ENCODE measurements around the gene PLA2R1.

PLA2R1 gene

DNA sequence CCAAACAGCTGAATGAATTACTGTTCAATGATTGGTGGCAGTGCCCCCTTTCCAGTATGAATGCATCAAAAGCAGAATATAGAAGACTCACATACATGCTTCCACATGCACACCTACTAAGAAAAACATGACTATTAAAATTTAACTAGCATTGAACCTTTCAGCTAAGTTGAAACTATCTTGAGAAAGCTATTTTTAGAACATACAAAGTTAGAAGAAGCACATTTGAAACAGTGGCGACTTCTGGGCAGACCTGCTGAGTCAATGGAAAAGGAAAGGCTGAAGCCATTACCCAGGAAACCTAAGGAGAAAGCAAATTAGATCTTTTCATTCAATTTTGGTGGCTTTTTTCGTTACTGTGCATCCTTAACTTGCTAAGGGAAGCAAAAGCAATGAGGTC, 55.9 kb downstream of the PLA2R1 start:
- no peak for DNase-seq (ENCODE audit: low read depth in 2 of 2)
- H3K4me3 ChIP-seq (replicated peaks in 1 of 2; ENCODE audit: low read depth in 2 of 2, low read length in 2 of 2) = no peak overlapping the region
- TF ChIP-seq, protein P1, sequence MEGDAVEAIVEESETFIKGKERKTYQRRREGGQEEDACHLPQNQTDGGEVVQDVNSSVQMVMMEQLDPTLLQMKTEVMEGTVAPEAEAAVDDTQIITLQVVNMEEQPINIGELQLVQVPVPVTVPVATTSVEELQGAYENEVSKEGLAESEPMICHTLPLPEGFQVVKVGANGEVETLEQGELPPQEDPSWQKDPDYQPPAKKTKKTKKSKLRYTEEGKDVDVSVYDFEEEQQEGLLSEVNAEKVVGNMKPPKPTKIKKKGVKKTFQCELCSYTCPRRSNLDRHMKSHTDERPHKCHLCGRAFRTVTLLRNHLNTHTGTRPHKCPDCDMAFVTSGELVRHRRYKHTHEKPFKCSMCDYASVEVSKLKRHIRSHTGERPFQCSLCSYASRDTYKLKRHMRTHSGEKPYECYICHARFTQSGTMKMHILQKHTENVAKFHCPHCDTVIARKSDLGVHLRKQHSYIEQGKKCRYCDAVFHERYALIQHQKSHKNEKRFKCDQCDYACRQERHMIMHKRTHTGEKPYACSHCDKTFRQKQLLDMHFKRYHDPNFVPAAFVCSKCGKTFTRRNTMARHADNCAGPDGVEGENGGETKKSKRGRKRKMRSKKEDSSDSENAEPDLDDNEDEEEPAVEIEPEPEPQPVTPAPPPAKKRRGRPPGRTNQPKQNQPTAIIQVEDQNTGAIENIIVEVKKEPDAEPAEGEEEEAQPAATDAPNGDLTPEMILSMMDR (IDR thresholded peaks at IDR 0.05; ENCODE audit: low read depth, low read length) = no peak

DNA sequence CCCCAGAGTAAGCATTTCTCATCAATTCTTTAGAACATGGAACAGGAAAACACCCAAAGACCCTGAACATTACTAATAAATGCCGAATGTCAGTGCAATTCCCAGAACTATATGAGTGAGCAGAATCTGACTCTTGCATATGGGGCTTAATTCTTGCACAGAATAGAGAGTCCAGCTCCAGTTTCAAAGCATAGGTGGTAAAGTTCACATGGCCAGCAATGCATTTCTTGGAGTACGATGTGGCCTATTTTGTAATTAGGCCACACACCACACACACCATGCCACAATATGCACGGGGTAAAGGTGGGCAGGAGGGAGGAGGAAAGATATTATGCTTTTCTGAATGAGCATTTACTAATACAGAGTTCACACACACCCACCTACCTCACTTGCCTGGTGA, 56.5 kb downstream of the PLA2R1 start:
- DNase-seq (ENCODE audit: low read depth in 2 of 2) = no peak
- TF ChIP-seq, protein P1 (IDR thresholded peaks at IDR 0.05; ENCODE audit: low read depth, low read length) = no peak

DNA sequence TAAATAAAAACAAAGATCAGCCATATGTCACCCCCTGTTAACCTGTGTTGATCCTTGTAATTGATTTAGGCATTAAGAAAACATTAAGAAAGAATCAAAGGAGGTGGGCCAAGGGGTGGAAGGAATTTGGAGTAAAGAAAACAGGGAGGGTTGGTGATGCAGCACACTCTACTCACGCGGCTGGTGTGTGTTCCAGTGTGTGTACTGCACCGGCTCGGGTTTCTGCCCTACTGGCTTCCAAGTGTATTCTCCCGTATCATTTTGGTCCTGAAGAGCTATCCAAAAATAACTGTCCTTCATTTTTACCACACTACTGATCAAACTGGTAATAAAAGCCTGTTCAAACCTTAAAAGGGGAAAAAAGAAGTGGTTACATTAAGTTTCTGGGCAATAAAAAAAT, 56.9 kb downstream of the PLA2R1 start:
- no peak overlapping the region for H3K4me3 ChIP-seq (replicated peaks in 1 of 2; ENCODE audit: low read depth in 2 of 2, low read length in 2 of 2)
- DNase-seq (ENCODE audit: low read depth in 2 of 2) = no peak
- TF ChIP-seq, protein P1 (IDR thresholded peaks at IDR 0.05; ENCODE audit: low read depth, low read length) = no peak

More for the DNA sequence above, 56.5 kb downstream of the PLA2R1 start:
- no peak overlapping the region for H3K4me3 ChIP-seq (replicated peaks in 1 of 2; ENCODE audit: low read depth in 2 of 2, low read length in 2 of 2)

DNA sequence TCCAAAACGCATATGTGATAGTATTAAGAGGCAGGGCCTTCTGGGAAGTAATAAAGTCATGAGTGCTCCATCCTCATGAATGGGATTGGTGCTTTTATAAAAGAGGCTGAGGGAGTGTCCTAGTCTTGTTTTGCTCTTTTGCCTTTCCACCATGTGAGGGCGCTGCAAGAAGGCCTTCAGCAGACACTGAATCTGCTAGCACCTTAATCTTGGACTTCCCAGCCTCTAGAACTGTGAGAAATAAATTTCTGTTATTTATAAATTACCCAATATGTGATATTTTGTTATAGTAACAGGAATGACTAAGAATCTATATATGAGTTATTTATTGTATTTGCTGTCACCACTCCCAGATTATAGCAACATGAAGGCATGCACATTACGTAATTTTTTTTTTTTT, 63.5 kb downstream of the PLA2R1 start:
- H3K4me3 ChIP-seq (replicated peaks in 1 of 2; ENCODE audit: low read depth in 2 of 2, low read length in 2 of 2) = no peak overlapping the region
- TF ChIP-seq, protein P1 (IDR thresholded peaks at IDR 0.05; ENCODE audit: low read depth, low read length) = peak; percentile 45
- DNase-seq (ENCODE audit: low read depth in 2 of 2) = peak; percentile 18 to 65

DNA sequence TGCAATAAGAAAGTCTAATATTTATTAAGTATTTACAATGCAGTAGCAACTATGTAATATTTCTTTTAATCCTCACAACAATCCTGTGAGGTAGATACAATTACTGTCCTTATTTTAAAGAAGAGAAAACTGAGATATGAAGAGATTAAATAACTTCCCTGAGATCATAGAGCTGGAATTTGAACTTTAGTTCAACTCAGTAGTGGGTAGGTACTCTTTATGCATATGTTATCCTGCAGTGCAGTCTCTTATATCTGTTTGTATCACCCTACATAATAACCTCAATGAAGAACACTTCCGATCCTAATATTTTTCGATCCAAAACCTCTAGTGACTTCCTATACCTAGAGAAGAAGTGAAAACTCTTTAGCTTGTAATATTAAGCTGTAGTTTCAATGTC, 64.2 kb downstream of the PLA2R1 start:
- peak in 1 of 2 donors; percentile 9 for DNase-seq (ENCODE audit: low read depth in 2 of 2)
- TF ChIP-seq, protein P1 (IDR thresholded peaks at IDR 0.05; ENCODE audit: low read depth, low read length) = no peak

DNA sequence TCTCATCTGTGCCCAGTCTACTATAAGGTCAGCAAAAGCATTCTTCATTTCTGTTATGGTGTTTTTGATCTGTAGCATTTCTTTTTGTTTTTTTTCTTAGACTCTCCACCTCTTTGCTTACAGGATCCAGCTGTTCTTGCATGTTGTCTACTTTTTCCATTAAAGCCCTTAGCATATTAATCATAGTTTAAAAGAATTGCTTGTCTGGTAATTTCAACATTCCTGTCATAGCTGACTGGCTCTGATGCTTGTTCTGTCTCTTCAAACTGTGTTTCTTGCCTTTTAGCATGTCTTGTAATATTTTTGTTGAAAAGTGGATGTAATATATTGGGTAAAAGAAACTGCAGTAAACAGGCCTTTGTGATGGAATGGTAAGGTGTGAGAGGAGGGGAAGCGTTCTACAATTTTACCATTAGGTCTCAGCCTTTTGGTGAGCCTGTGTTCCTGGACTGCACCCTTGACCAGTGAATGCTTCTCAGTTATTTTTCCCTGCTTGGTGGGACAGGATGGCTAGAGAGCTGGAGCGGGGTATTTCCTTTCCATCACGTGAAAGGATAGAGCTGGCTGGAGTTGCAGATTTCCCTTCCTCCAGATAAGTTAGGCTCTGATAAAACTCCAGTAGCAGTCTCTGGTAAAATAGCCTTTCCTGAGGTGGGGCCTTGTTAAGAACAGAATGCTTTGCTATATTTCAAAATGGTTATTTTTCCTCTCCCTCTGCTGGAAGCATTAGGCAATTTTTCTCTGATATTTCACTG, 65.4 kb downstream of the PLA2R1 start:
- TF ChIP-seq, protein P1 (IDR thresholded peaks at IDR 0.05; ENCODE audit: low read depth, low read length) = peak; percentile 22
- peak; percentile 82 to 83 for DNase-seq (ENCODE audit: low read depth in 2 of 2)
- H3K4me3 ChIP-seq (replicated peaks in 1 of 2; ENCODE audit: low read depth in 2 of 2, low read length in 2 of 2) = no peak overlapping the region

More for the DNA sequence above, 64.2 kb downstream of the PLA2R1 start:
- no peak overlapping the region for H3K4me3 ChIP-seq (replicated peaks in 1 of 2; ENCODE audit: low read depth in 2 of 2, low read length in 2 of 2)

Data from cardiac fibroblast (primary cell).